Activated T-helper 1 cell treated with anti-CD3 and anti-CD28 coated beads, Interleukin-2, amount 50 U/mL, for 16 hours (primary cell): Measurements from ENCODE around the gene PLA2G3.
"Not testable (repeated sequence)": the region's sequence is repeated elsewhere in the genome, so short reads cannot be mapped to it uniquely, and the experiment has no call there.

Experiments
- DNase-seq, 2 donors: peaks; one replicate each; pipeline ENCODE4 v3.0.0-alpha.2; 2020; ENCODE audit warnings: low read depth in 1 of 2, low spot score in 1 of 2

The PLA2G3 gene

DNA sequence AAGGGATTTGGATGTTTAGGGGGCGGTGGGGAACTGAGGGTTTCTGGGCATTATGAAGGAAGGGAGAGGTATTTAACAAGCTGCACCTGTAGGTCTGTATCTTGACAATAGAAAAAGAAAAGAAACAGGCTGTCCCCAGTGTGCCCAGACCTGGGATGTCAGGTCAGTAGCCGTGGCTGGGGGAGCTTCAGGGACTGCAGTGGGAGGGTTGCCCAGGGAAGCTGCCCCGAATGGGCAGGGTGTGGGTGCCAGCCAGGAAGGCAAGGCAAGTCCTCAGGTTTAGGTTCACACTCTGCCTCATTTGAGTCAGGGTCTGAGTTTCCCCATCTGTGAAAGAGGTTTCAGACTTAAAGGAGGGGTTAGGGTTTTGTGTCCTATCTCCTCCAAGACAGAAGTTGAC lies 16.0 kb downstream of the PLA2G3 start:
- DNase-seq = no peak

- DNase-seq = no peak
Observed at GRCh38 chr22:31123292-31123602, 17.1 kb downstream of the PLA2G3 start.

GRCh38 chr22:31122532-31123291 lies 17.6 kb downstream of the PLA2G3 start, which contains the start of gene INPP5J:
INPP5J (plus strand) TSS chr22:31122966; CDS start chr22:31123015, 49 bp downstream.
- no peak for DNase-seq

DNA sequence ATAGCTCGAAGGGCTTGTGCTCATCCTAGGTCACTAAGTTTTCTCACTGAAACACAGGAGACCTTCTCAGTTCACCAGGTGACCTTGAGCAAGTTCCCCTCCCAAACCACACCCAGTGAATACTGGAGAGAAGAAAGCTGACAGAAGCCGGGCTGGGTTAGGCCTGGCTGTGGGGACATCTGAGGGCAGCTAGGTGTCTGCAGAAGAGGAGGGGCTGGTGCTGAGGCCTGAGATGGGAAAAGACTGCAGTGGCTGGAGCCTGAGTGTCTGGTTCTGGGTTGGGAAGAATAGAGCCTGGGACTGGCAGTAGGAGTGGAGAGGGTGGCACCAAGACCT lies 18.1 kb downstream of the PLA2G3 start:
- no peak for DNase-seq

DNA sequence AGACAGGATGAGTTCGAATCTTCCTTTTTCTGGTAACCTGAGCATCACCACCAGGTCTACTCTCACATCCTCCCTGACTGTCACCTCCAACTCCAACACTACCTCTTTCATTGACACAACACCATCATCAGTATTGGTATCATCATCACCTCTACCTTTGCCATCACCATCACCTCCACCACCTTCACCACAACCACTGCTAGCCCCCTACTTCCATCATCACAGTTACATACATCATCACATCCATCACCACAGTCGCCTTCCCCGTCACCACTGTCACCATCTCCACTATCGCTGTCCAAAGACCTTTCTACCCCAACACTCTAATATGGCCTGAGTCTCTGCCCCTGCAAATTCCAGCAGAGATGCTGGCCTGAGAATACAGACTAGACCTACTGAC lies 18.9 kb downstream of the PLA2G3 start:
- DNase-seq = no peak

DNA sequence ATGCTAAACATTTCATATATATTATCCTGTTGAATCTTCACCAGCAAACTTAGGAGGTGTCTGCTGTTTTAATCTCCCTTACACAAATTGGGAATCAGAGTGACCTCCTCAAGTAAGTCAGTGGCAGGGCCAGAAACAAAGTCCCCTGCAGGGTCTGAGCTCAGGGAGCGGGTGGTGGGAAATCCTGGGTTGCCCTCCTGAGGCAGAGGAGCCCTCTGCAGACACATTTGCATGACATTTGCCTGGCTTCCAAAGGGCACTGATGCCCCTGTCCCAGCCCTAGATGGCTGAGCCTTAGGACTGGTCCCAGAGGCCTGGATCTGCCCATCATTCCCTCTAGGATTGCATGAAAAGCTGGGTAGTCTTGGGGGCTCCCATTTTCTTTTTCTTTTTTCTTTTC lies 19.7 kb downstream of the PLA2G3 start:
- no peak for DNase-seq

GRCh38 chr22:31120230-31120629 lies 20.1 kb downstream of the PLA2G3 start:
- no peak for DNase-seq

DNA sequence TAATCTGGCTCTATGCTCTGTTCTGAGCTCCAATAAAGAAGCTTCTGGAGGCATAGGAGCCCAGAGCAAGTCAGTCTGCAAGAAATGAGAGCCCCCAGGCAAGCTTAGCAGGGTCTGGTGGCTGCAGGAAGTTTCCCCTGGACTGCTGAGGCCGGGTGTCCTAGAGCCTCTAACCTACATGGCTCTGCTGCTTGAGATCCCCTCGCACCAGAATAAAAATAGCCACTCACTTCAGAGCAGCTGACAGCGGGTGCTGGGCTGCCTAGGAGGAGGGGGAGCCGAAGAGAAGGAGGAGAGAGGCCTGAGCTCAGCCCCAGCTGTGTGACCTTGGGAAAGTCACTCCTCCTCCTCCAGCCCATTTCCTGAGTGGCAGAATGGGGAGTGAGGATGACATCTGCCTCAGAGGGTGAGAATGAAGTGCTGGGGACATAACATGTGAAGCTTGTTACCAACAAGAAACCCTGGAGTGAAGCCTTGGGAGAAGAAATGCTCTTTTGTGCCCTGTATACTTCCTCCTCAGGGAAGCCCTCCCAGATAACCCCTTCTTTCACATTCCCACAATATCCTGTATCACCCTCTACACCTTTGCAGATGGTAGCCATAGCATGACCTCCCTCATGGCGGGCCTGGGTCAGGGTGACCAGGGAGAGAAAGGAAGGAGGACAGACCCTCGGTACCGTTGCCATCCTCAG lies 21.1 kb downstream of the PLA2G3 start:
- no peak for DNase-seq

DNA sequence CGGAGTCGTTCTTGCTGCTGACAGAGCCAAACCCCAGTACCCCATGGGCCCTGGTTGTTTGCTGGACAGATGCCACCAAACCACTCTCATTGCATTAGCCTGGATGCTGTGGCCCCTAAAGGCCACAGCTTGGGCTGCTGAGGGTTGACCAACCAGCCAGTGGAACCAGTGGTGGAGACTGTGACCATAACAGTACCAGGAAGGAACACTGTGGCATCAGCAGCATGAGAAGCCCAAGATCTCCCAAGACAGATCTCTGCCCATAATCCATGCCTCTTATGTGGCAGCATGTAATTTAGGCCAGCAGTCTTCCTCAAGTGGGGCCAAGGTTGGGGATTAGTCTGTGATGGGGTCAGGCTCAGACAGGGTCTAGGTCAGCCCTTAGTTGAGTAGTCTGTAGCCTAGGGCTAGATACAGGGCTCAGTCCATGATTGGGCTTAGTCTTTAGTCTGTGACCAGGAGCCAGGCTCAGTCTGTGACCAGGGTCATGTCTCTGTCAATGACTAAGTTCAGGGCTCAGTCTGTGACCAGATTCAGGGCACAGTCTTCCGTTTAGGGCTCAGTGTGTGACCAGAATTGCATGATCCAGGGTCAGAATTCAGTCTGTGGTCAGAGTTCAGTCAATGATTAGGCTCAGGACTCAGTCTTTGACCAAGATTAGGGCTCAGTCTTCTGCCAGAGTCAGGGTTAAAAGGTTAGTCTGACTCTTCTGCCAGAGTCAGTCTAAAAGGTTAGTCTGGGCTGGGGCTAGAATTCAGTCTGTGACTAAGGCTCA lies 22.1 kb downstream of the PLA2G3 start:
- DNase-seq = no peak

DNA sequence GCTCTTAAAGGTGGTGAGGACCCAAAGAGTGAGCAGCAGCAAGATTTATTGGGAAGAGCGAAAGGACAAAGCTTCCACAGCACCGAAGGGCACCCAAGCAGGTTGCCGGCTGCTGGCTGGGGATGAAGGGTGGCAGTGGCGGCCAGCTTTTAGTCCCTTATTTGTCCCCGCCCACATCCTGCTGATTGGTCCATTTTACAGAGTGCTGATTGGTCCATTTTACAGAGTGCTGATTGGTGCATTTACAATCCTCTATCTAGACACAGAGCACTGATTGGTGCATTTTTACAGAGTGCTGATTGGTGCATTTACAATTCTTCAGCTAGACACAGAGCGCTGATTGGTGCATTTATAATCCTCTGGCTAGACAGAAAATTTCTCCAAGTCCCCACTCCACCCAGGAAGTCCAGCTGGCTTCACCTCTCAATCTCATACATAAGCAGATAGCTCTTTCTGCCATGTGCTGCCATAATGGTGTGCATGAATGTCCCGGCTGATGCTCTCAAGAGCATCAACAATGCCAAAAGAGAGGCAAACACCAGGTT lies 27.7 kb downstream of the PLA2G3 start:
- DNase-seq = not testable (repeated sequence)

GRCh38 chr22:31107894-31108218 lies 32.5 kb downstream of the PLA2G3 start:
- DNase-seq = no peak

- DNase-seq = peak; percentile 68 to 77
Observed at GRCh38 chr22:31107178-31107893, 33.0 kb downstream of the PLA2G3 start, which contains the start of gene SELENOM. SELENOM (minus strand) TSS chr22:31107568; CDS start chr22:31107505, 63 bp downstream.

- no peak for DNase-seq
Observed at GRCh38 chr22:31106731-31107177, 33.6 kb downstream of the PLA2G3 start.

DNA sequence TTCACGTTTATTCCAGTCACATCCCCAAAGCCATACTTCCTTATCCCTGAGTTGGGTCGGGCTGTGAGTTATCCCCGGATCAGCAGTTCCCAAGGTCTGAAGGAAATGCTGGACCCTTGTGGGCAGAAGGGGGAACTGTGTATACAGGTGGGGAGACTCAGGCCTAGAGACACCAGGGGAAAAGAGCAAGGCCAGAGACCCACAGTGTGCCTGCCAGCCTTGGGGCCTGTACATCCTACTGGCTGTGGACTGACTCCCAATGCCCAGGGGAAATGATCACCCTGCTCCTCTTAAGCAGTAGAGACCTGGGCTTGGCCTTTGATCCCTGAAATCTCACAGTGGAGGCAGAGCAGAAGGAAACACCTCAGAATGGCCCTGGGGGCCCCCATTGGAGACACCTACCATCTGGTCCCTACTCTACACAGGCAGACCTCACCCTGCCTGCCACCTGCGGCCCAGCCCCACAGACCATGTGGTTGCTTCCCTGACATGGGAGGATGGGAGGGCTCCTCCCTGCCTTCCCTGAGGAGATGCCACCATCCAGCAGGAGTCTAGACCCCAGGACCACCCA lies 34.2 kb downstream of the PLA2G3 start:
- DNase-seq = no peak

DNA sequence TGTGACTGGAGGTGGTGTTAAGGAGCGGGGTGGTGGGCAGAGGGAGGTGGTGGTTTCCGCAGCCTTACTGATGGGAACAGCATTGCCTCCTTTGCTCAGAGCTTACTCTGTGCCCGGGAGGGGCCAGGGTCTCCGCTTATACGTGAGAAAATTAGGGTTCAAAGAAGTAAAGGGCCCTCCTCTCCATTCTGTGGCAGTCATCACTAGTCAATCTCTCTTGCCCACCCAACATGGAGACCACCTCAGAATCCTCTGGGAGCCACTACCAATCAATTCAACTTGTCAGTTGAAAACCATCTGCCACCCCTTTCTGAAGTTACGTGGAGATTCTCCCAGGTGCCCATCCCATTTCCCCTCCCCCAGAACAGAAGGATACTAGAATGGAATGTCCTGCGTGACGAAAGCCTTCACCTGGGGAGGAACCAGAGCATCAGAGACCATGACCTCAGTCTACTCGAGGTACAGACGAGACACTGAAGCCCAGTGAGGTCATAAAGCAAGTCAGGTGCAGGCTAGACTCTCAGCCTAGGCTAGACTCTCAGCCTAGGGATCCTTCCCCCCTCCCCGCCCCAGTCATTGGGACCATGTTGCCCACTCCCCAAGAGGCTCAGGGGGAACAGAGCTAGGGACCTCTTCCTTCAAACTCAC lies 34.9 kb downstream of the PLA2G3 start:
- no peak for DNase-seq

DNA sequence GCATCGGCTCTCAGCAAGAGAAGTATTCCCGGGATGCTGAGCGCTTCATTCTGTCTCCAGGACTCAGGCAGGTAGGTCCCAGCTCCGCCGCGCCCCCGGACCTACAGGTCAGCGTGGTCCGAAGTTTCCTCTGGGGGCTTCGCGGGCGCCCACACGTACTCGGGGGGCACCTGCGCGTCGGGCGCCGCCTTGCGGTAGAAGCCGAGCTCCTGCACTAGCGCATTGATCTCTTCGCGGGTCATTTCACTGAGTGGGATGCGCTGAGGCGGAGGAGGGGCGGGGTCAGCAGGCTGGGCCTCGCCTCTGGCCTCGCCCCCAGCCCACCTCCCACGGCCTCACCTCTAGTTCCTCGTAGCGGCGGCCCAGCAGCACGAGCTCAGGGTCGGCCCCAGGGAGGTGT lies 35.4 kb downstream of the PLA2G3 start:
- DNase-seq = no peak

DNA sequence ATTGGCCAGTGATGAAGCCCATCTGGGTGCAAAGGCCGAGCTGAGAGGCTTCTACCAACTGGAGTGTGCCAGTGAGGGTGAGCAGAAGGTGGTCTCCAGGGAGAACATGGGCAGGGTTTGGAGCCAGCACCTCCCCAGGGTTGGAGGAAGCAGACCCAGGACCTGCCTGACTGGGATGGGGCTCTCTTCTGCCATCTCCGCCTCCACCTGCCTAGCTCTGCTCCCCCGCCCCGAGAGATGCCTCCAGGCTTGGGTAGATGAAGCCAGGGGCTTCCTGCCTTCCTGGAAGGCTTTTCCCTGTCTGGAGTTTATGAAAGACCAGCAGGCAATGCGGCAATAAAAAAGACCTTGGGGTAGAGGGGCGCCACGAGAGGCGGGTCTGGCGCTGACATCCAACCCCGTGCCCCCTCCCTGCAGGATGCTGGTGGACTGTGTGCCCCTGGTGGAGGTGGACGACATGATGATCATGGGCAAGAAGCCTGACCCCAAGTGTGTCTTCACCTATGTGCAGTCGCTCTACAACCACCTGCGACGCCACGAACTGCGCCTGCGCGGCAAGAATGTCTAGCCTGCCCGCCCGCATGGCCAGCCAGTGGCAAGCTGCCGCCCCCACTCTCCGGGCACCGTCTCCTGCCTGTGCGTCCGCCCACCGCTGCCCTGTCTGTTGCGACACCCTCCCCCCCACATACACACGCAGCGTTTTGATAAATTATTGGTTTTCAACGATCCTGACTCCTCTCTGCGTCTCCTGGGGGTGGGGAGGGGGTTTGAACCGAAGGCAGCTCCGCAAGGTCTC lies 36.2 kb downstream of the PLA2G3 start:
- no peak for DNase-seq

GRCh38 chr22:31103111-31103510 lies 37.2 kb downstream of the PLA2G3 start:
- DNase-seq = no peak

DNA sequence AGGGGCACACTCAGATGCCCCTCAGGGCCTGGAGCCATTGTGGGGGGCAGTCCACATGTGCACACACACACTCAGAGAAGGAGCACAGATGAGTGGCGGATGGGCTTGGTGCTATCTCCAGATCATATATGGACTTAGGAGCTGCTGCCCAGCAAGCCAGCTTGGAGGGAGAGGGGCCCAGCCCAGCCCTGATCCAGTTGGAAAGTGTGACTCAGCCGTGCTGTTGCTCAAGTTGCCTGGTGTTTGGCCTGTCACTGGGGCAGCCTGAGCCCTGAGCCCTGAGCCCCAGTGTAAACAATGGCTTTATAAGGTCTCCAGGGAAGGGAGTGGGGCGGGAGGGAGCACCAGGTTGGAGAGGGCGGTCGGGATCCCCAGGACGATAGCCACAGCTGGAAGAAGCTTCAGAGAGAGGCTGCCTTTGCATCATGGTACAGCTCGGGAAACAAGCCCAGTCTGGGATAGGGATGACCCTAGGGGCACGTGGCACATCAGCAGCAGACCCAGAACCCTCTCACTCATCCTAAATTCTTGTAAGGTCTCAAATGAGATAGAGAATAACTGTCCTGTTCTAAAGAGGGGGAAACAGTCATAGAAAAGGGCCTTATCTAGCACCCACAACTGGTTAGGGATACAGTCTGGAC lies 37.7 kb downstream of the PLA2G3 start:
- DNase-seq = no peak
